HepG2 (cell line): ENCODE results near the gene TPRG1.

Experiments
- ATRX ChIP-seq: sonication (generic); formaldehyde crosslinking; IDR thresholded peaks from 2 replicates; pipeline ENCODE4 v1.4.0; 2020; ENCODE audit warnings: missing genetic modification reagents, borderline replicate concordance
- ZNF580 ChIP-seq: IDR thresholded peaks from 2 replicates; pipeline ENCODE4 v1.6.1; 2016; ENCODE audit warnings: low read depth, borderline replicate concordance

- TF ChIP-seq ZNF580 (CRISPR knock-in tag), result no peak
- no peak for TF ChIP-seq ATRX (CRISPR knock-in tag)
Observed at GRCh38 chr3:189229196-189229828, 57.5 kb downstream of the TPRG1 start.
